NCI-H2171 treated with DMSO at 0.1 percent for 48 hours (cell line): ENCODE results near the gene UFC1.
"Not testable (repeated sequence)": the region's sequence is repeated elsewhere in the genome, so short reads cannot be mapped to it uniquely, and the experiment has no call there.

Experiments
- DNase-seq: peaks from one replicate; lab custom pipeline; 2025; lab: John Stamatoyannopoulos, UW

UFC1 gene

GRCh38 chr1:161153682-161154337 lies at the start of gene UFC1:
Gene UFC1, plus strand, starts transcription at chr1:161153978. Its CDS starts 20 bp downstream, at chr1:161153998.
- peak; percentile 94 for DNase-seq

- no peak for DNase-seq
Observed at GRCh38 chr1:161106431-161106830, 47.3 kb upstream of the UFC1 start.

- no peak for DNase-seq
Observed at GRCh38 chr1:161111117-161111516, 42.7 kb upstream of the UFC1 start.

GRCh38 chr1:161111527-161111926 lies 42.3 kb upstream of the UFC1 start:
- DNase-seq = no peak

DNA sequence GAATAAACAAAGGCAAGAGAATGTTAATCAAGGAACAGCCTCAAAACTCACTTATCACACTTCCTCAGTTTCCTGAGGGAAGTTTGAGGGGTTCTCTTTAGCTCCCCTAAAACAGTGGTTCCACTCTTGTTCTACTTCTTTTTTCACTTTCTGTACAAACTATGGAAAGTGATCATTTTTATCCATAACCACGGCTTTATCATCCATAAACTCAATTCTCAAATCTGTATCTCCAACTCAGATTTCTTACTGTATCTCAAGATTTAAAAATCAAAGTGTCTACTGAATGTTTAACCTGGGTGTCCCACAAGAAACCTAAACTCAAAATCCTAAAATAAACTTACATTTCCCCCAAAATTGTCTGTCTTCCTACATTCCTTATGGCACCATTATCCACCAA lies 39.9 kb upstream of the UFC1 start:
- DNase-seq = no peak

DNA sequence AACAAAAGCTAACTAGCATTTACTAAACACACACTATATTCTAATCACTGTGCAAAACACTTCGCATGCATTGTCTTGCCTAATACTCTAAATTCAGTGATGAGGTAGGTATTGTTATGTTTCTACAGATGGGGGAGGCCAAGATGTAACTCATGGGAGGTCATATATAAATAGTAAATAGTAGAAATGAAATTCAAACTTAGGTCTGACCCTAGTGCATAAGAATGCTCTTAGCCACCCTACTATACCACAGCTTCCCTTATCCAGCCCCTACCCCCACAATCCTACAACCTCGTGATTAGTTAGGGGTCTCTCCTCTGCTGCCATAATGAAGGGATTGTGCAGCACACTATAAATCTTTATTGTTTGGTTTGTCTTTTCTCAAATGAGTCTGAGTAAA lies 39.2 kb upstream of the UFC1 start:
- DNase-seq = no peak

GRCh38 chr1:161115132-161115711 lies 38.6 kb upstream of the UFC1 start:
- no peak for DNase-seq

DNA sequence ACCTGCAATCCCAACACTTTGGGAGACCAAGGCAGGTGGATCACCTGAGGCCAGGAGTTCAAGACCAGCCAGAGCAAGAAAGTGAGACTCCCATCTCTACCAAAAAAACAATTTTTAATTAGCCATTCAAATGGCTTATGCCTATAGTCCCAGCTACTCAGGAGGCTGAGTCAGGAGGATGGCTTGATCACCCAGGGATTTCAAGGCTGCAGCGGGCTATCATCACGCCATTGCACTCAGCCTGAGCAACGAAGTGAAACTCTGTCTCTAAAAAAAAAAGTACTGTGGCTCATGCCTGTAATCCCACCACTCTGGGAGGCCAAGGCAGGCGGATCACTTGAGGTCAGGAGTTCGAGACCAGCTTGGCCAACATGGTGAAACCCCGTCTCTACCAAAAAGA lies 37.8 kb upstream of the UFC1 start:
- not testable (repeated sequence) for DNase-seq

GRCh38 chr1:161117759-161118581 lies 35.8 kb upstream of the UFC1 start, which contains the start of the genes NIT1 and PFDN2:
Gene NIT1, plus strand, starts transcription at chr1:161118105. Its CDS starts 72 bp downstream, at chr1:161118177.
Gene PFDN2, minus strand, starts transcription at chr1:161118037. Its CDS starts 11 bp downstream, at chr1:161118026.
- peak; percentile 83 for DNase-seq

DNA sequence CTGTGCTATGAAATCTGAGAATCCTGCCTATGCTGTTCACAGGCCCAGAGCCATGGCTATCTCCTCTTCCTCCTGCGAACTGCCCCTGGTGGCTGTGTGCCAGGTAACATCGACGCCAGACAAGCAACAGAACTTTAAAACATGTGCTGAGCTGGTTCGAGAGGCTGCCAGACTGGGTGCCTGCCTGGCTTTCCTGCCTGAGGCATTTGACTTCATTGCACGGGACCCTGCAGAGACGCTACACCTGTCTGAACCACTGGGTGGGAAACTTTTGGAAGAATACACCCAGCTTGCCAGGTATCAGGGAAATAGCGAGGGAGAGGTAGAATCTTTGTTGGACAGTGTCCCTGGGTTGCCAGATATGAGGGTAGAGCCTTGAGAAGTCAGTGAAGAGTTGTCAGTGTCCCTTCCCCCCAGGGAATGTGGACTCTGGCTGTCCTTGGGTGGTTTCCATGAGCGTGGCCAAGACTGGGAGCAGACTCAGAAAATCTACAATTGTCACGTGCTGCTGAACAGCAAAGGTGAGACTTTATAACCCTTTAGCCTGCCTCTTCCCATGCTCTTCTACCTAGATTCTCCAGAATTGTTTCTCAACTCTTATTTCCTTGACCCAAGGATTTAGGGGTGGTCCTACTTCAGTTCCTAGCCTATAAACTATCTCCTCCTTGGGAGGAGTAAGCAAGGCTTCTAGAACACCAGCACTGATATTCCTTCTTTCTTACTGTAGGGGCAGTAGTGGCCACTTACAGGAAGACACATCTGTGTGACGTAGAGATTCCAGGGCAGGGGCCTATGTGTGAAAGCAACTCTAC lies 34.5 kb upstream of the UFC1 start:
- DNase-seq = no peak

DNA sequence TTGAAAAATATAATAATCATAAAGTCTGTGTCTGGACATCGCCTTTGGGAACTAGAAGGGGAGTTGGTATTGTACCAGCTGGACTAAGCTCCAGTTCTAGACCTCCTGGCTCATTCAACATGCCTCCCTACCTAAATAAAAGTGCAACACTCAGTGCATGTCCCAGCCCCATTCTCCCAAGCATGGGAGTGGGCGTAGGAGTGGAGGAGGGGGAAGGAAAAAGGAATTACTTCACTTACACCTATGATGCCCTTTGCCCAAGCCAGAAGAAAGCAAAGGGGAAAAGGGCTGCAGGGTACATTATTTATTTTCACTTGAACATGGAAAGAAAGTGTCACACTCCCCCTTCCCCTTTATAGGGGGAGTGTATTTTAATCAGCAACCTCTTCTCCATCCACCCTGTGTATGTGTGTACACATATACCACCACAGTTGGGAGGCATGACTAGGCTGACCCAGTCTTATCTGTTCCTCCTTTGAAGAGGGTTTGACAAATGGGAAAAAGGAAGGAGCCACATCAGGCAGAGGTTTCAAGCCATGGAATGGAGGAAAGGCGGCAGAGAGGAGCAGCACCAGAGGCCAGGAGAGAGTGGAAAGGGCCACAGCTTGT lies 32.6 kb upstream of the UFC1 start:
- DNase-seq = no peak

- no peak for DNase-seq
Observed at GRCh38 chr1:161121834-161122233, 31.9 kb upstream of the UFC1 start.

GRCh38 chr1:161122967-161123366 lies 30.8 kb upstream of the UFC1 start:
- no peak for DNase-seq

DNA sequence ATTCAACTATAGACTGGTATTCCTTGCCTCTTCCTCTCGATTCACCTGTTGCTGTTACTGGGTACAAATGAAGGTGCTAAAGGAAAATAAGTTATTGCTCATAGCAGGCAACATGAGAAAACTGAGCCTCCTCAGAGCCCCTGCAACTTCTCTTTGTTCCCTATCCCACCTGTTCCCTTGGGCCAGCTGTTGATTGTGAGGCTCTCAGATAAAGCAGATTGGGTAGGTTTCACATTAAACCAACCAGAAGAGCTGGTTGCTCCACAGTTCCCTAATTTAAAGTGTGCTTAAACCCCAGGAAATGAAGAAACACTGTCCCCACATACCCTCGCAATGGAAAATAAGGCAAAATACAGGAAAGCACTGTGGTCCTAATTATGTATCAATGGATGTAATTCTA lies 26.1 kb upstream of the UFC1 start:
- no peak for DNase-seq

DNA sequence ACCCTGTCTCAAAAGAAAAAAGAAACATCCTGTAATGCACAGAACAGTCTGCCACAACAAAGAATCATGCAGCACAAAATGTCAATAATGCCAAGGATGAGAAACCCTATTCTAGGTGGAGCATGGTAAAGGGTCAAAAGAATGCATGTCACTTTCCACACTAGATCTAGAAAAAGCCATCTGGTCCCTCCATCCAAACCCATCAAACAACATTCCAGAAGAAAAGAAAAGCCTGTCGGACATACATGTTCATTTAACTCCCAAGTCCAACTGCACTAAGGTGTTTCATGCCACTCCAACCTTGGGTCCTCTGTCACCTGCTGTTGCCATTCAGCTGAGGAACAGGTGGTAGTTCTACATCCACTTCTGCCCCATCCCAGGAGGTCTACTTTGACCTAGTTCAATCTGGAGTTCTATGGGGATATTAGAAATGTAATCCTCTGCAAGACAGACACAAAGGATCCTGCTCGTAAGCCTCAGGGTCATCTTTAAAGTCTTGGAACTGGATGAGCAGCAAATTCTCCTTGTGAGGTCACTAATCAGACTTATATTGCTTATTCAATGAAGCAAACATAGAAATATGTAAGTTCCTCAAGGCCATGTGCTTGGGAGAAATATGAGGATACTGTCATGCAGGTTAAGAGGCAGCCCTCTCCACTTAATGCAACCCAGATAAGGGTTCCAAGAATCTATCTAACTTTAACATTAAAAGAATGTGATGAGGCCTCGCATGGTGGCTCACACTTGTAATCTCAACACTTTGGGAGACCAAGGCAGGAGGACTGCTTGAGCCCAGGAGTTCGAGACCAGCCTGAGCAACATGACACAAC lies 25.0 kb upstream of the UFC1 start:
- DNase-seq = no peak

GRCh38 chr1:161130266-161130665 lies 23.5 kb upstream of the UFC1 start:
- DNase-seq = no peak

DNA sequence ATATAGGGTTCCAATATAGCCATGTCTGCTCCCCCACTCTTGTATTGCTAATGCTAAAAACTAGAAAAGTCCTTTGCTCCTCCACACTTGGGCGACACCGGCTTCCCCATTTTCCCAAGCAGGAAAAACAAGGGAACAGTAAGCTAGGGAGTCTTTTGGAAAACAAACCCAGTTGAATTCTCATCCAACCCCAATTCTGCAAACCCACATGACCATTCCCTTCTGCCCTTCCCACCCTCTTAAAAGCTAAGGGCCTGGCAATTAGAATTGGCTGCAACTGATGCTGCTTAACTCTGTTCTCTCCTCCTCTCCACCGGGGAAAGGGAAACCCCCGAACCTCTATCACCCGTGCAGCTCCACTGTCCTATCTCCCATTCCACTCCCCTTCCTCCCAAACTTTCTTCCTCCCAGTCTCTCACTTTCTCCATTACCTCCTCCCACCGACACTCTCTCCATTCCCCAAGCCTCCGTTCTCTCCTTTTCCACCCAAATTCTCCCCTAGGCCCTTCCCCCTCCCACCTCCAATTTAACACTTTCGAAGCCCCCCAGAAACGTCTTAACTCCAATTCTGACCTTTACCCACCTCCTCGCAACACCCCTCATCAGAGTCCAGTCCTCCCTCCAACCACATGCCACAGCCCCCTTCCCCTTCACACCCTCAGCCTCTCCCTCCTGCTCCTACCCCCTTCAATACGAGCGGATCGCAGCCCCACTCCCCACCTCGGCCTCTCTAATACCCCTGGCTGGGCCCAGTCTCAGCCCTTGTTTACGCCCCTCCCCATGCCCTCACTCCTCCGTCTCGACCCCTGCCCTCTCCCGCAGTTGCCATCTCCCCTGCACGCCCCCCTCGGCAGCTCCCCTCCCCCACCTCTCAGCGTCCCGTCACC lies 22.0 kb upstream of the UFC1 start:
- no peak for DNase-seq

GRCh38 chr1:161132410-161133219 lies 21.2 kb upstream of the UFC1 start, which contains the start of gene DEDD:
Gene DEDD, minus strand, starts transcription at chr1:161132667. Its CDS starts 8,205 bp downstream, at chr1:161124462.
- peak; percentile 98 for DNase-seq
